T-cell (primary cell): ENCODE data around the gene CHST3. TPM values are rescaled to one million over a fixed set of nuclear protein-coding genes. Genes with fewer than 3 reads are reported as not detected.

Experiments used
- ATAC-seq, 4 experiments: fragments of 200-7000 bp in 3 of 4; fragments of 150-1000 bp in 1 of 4; cut with Tn5 transposase; replicated peaks in 1 of 4; 1 replicate in 3 of 4; 2 replicates in 1 of 4; pipeline ENCODE4 v1.10.0; 2021; ENCODE audit warnings: moderate library complexity in 3 of 4, mild to moderate bottlenecking in 2 of 4, moderate number of reproducible peaks in 1 of 4
- CTCF ChIA-PET, 2 donors: fragments of 300-600 bp; sonication (Branson Sonifier 250); formaldehyde crosslinking; loops; one replicate each; lab custom pipeline; 2022; ENCODE audit warnings: antibody characterized with exemption in 2 of 2; lab: Charles Lee
- POLR2A ChIA-PET, 2 donors: fragments of 300-600 bp; sonication (Branson Sonifier 250); formaldehyde crosslinking; loops; one replicate each; lab custom pipeline; 2022; ENCODE audit warnings: antibody characterized with exemption in 2 of 2; lab: Charles Lee
- DNase-seq, 35 experiments: peaks; one replicate each; pipeline versions ENCODE4 v3.0.0 to v3.0.0-alpha.2; 2013 to 2023
- H3K27ac ChIP-seq: one replicate; pipeline ENCODE4 v1.5.1; 2013; ENCODE audit warnings: low read length
- H3K27me3 ChIP-seq, 2 experiments: replicated peaks in 1 of 2; 1 replicate in 1 of 2; 2 replicates in 1 of 2; pipeline versions ENCODE4 v1.6.1 to v1.7.0; 2013; ENCODE audit warnings: low read length in 1 of 2, mixed read lengths in 1 of 2; ENCODE audit not compliant: control insufficient read depth in 2 of 2, insufficient read depth in 2 of 2; ENCODE audit errors: extremely low read depth in 1 of 2
- H3K36me3 ChIP-seq, 2 donors: 1 replicate in 1 of 2; 2 replicates in 1 of 2; pipeline versions ENCODE4 v1.6.1 to v1.7.0; 2013; ENCODE audit warnings: low read length in 1 of 2; ENCODE audit not compliant: control insufficient read depth in 2 of 2, insufficient read depth in 1 of 2; ENCODE audit errors: extremely low read depth in 1 of 2
- H3K4me1 ChIP-seq, 2 experiments: 1 replicate in 1 of 2; 2 replicates in 1 of 2; pipeline versions ENCODE4 v1.6.1 to v1.7.0; 2013; ENCODE audit warnings: low read length in 2 of 2, mixed read lengths in 1 of 2; ENCODE audit not compliant: insufficient read depth in 2 of 2, control insufficient read depth in 1 of 2; ENCODE audit errors: extremely low read depth in 1 of 2
- H3K4me3 ChIP-seq, 2 donors: 1 replicate in 1 of 2; 2 replicates in 1 of 2; pipeline versions ENCODE4 v1.5.1 to v1.7.0; 2013; ENCODE audit warnings: mild to moderate bottlenecking in 2 of 2, low read length in 1 of 2, moderate library complexity in 1 of 2; ENCODE audit not compliant: control insufficient read depth in 1 of 2; ENCODE audit errors: extremely low read depth in 1 of 2
- H3K9me3 ChIP-seq: 2 replicates; pipeline ENCODE4 v1.7.0; 2013
- H3K27ac Mint-ChIP-seq, 2 donors: one replicate each; pipeline ENCODE4 v1.8.0; 2020 to 2021; ENCODE audit warnings: mild to moderate bottlenecking in 2 of 2, mixed read lengths in 2 of 2
- H3K27me3 Mint-ChIP-seq, 2 donors: one replicate each; pipeline ENCODE4 v1.8.0; 2021 to 2022; ENCODE audit warnings: mixed read lengths in 2 of 2
- H3K36me3 Mint-ChIP-seq: one replicate; pipeline ENCODE4 v1.8.0; 2021; ENCODE audit warnings: mixed read lengths
- H3K4me1 Mint-ChIP-seq, 3 donors: one replicate each; pipeline ENCODE4 v1.8.0; 2020 to 2022; ENCODE audit warnings: mixed read lengths in 3 of 3, mild to moderate bottlenecking in 1 of 3
- H3K4me3 Mint-ChIP-seq, 3 donors: one replicate each; pipeline ENCODE4 v1.8.0; 2020 to 2022; ENCODE audit warnings: mild to moderate bottlenecking in 3 of 3, mixed read lengths in 3 of 3, moderate library complexity in 3 of 3
- H3K9me3 Mint-ChIP-seq, 3 donors: one replicate each; pipeline ENCODE4 v1.8.0; 2020 to 2022; ENCODE audit warnings: mixed read lengths in 3 of 3
- WGBS: methylation state at CpG from one replicate; pipeline ENCODE4 v1.1.5; 2013; ENCODE audit warnings: missing lambda C conversion rate; ENCODE audit not compliant: insufficient coverage; 5-methylcytosine and 5-hydroxymethylcytosine counted together
- total RNA-seq, 35 experiments: library from RNA in 6 of 35; stranded (reverse) in 6 of 35; fragments of 120-200 nt in 1 of 35; gene quantifications; one replicate each; pipeline versions ENCODE4 v1.2.1 to v1.2.4 and lab custom pipeline; 2013 to 2026

The CHST3 gene
- total RNA-seq, 5 donors from 2014 or later (not counting 1 experiment from before 2014, with no cell fraction given) = 0.09 to 0.10 (median 0.09) TPM; not detected in 2

DNA sequence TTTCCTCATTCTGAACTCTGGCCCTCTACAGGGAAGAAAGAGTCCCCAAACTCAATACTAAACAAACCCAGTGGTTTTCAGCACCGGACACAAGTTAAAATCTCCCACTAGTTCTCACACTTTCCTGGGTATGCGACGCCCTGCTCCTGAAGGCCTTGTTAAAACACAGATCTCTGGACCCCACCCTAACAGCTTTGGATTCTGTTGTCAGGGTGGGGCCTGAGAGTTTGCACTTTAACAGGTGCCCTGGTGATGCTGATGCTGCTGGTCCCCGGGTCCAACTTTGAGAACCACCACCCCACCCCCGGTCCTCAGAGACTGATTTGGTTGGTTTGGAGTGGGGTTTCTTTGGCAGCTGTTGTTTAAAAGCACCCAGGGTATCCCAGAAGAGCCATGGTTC lies 61.6 kb downstream of the CHST3 start:
- CTCF ChIA-PET = interaction anchor here in 1 of 2 donors (0.9 kb wide), 1 partner anchor 13 kb away, joined by 3 read pairs; no protein-coding TSS in a partner anchor
- Mint-ChIP-seq H3K4me1 (peaks cover 2 to 5% (median 4%) of the 10 kb centered on the region in 3 donors), H3K36me3 (no peaks in the 10 kb centered on the region), H3K9me3 (no peaks in the 10 kb centered on the region), H3K4me3 (no peak overlapping the region), H3K27me3 (peaks cover 3 to 8% of the 10 kb centered on the region in 2 donors), H3K27ac (no peak overlapping the region)
- DNase-seq = no peak
- no peaks in the 10 kb centered on the region for H3K36me3 ChIP-seq
- no CpG with 5 or more reads among the region's 5 CpGs for WGBS
- H3K27me3 ChIP-seq = peaks cover 0 to 23% of the 10 kb centered on the region in 2 experiments
- POLR2A ChIA-PET = no interaction called here
- no peaks in the 10 kb centered on the region for H3K4me1 ChIP-seq
- H3K9me3 ChIP-seq = no peaks in the 10 kb centered on the region
- no peak overlapping the region for H3K27ac ChIP-seq
- H3K4me3 ChIP-seq = no peak overlapping the region
- no peak for ATAC-seq

DNA sequence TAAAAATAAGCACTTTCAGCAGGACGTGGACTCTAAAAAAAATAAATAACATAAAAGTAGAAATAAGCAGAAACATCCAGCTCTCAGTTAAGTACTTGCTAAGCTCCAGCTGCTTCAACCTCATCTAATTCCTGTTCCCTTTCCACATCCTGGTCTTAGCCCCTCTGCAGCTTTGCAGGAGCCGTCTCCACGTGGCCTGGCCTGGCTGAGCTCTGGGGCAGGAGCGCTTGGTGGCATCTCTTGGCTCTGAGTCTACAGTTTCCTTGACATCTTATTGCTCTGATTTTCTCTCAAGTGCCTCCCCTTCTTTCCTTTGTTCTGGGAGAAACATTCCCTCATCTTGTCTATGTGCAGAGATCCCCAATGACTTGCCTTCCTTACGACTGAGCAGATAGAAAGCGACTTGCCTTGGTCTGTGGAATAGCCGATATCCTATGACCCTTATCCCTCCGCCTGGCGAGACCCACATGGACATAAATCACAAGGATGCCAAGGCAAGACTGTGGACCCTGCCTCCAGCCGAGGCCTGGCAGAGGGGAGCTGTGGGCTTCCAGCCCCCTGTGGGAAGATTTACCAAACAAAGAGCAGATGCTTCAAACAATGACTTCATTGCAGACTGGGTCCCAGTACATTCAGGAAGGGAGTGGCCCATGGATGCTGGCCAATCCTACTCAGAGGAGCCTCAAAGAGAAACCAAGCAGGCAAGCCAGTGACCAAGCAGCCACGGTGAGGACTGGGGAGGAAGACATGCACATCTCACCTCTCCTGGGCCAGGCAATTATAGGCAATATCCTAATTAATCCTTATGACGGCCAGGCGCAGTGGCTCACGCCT lies 62.3 kb downstream of the CHST3 start:
- peaks cover 3 to 10% of the 10 kb centered on the region in 2 donors for H3K27me3 Mint-ChIP-seq
- WGBS = 82% methylated on average over 13 of the region's 14 CpGs
- H3K27ac Mint-ChIP-seq = no peak overlapping the region
- Histone ChIP-seq H3K4me1 (no peaks in the 10 kb centered on the region), H3K27ac (no peak overlapping the region), H3K27me3 (peaks cover 0 to 29% of the 10 kb centered on the region in 2 experiments), H3K4me3 (no peak overlapping the region), H3K36me3 (no peaks in the 10 kb centered on the region), H3K9me3 (no peaks in the 10 kb centered on the region)
- H3K9me3 Mint-ChIP-seq = no peaks in the 10 kb centered on the region
- H3K4me1 Mint-ChIP-seq = no peaks in the 10 kb centered on the region
- H3K4me3 Mint-ChIP-seq = no peak overlapping the region
- ChIA-PET CTCF (no interaction called here), POLR2A (no interaction called here)
- DNase-seq (no peak), ATAC-seq (no peak)
- no peaks in the 10 kb centered on the region for H3K36me3 Mint-ChIP-seq

DNA sequence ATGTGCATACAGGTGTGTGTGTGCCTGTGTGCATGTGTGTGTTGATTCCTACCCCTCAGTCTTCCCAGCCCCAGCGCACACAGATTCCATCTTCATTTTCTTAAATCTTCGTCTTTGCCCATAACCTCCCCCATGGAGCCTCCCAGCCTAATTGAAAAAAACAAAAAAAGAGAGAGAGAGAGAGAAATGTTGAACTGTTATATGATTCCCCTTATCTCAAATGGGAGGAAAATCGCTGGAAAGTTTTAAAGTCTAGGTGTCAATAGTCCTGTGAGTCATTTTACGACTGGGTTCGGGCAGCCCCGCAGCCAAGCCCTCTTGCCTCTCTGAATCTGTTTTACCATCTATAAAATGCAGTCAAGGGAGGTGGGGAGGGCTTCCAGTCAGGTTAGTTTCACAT lies 63.3 kb downstream of the CHST3 start:
- Histone ChIP-seq H3K27ac (no peak overlapping the region), H3K27me3 (peaks cover 0 to 35% of the 10 kb centered on the region in 2 experiments), H3K4me1 (no peaks in the 10 kb centered on the region), H3K9me3 (no peaks in the 10 kb centered on the region), H3K4me3 (no peak overlapping the region), H3K36me3 (no peaks in the 10 kb centered on the region)
- ATAC-seq = no peak
- no peaks in the 10 kb centered on the region for H3K9me3 Mint-ChIP-seq
- H3K4me1 Mint-ChIP-seq = no peaks in the 10 kb centered on the region
- H3K27ac Mint-ChIP-seq = no peak overlapping the region
- no peak for DNase-seq
- ChIA-PET CTCF (no interaction called here), POLR2A (no interaction called here)
- H3K36me3 Mint-ChIP-seq = no peaks in the 10 kb centered on the region
- no peak overlapping the region for H3K4me3 Mint-ChIP-seq
- no CpG with 5 or more reads among the region's 6 CpGs for WGBS
- H3K27me3 Mint-ChIP-seq = peaks cover 3 to 15% of the 10 kb centered on the region in 2 donors

DNA sequence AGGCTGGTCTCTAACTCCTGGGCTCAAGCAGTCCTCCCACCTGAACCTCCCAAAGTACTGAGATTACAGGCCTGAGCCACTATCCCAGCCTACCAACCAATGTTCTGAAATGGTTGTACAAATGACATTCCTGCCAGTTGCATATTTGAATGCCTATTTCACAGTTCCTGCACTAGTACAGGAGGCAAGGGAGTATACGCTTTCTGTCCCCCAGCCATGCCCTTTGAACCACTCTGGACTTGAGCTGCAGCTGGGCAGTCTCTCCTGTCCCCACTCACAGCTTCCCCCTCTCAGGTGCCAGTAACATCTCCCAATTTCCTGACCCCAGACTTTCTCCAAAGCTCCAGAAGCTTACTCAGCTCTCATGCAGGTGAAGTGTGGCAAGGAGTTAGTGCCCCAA lies 65.2 kb downstream of the CHST3 start:
- H3K36me3 Mint-ChIP-seq = no peaks in the 10 kb centered on the region
- no peaks in the 10 kb centered on the region for H3K4me1 ChIP-seq
- H3K4me1 Mint-ChIP-seq = no peaks in the 10 kb centered on the region
- H3K27ac ChIP-seq = no peak overlapping the region
- POLR2A ChIA-PET = no interaction called here
- no peaks in the 10 kb centered on the region for H3K9me3 Mint-ChIP-seq
- DNase-seq (no peak), ATAC-seq (no peak)
- H3K27ac Mint-ChIP-seq = no peak overlapping the region
- H3K9me3 ChIP-seq = no peaks in the 10 kb centered on the region
- H3K4me3 ChIP-seq = no peak overlapping the region
- CTCF ChIA-PET = no interaction called here
- H3K4me3 Mint-ChIP-seq = no peak overlapping the region
- WGBS = 75% methylated on average over 1 of the region's 1 CpG
- peaks cover 0 to 34% of the 10 kb centered on the region in 2 experiments for H3K27me3 ChIP-seq
- no peaks in the 10 kb centered on the region for H3K36me3 ChIP-seq
- H3K27me3 Mint-ChIP-seq = peaks cover 3 to 15% of the 10 kb centered on the region in 2 donors

DNA sequence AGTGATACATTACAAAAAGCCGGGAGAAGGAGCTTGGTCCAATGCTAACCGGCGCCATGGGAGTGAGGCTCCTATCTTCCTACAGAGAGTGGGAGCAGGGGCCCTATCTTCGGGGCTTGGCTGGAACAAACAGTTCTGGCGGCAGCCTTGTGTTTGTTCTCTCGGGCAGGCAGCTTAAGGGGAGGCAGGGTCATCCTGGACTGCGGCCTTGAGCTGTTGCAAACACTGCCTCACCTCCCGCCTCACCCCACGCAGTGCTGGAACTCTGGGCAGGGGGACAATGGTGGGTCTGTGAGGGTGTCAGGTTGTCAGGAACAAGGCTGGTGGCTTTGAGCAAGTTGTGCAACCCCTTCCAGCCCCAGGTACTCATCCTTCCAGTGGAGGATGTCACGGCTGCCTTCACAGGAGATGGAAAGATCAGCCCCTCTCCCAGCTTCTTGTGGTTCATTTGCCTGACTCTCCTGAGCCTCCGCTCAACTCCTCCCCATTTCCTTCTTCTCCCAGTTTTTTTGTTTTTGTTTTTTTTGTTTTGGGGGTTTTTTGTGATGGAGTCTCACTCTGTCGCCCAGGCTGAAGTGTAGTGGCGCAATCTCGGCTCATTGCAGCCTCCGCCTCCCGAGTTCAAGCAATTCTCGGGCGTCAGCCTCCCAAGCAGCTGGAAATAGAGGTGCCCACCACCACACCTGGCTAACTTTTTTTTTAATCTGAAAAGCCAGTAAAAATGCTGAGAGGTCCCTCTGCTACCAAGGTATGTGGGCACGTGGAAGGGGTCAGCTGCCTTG lies 66.8 kb downstream of the CHST3 start:
- WGBS = 83% methylated on average over 14 of the region's 19 CpGs
- Histone ChIP-seq H3K36me3 (no peaks in the 10 kb centered on the region), H3K4me3 (no peak overlapping the region), H3K27ac (no peak overlapping the region), H3K27me3 (peaks cover 0 to 39% of the 10 kb centered on the region in 2 experiments), H3K9me3 (no peaks in the 10 kb centered on the region), H3K4me1 (no peaks in the 10 kb centered on the region)
- DNase-seq (no peak), ATAC-seq (no peak)
- Mint-ChIP-seq H3K27me3 (peaks cover 3 to 13% of the 10 kb centered on the region in 2 donors), H3K27ac (no peak overlapping the region), H3K4me3 (no peak overlapping the region), H3K36me3 (no peaks in the 10 kb centered on the region), H3K4me1 (no peaks in the 10 kb centered on the region), H3K9me3 (no peaks in the 10 kb centered on the region)
- ChIA-PET CTCF (no interaction called here), POLR2A (no interaction called here)

DNA sequence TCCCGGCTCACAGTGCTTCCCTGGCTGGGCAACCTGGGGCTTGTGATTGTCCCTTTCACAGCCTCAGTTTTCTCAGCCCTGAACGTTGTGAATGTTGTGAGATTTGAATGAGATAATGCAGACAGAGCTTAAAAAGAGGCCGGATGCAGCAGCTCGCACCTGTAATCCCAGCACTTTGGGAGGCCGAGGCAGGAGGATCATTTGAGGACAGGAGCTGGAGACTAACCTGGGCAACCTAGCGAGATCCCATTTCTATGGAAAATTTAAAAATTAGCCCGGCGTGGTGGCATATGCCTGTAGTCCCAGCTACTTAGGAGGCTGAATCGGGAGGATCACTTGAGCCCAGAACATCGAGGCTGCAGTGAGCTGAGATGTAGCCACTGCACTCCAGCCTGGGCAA lies 67.5 kb downstream of the CHST3 start:
- ATAC-seq = no peak
- 86% methylated on average over 9 of the region's 10 CpGs for WGBS
- no peak for DNase-seq
- no peaks in the 10 kb centered on the region for H3K4me1 ChIP-seq
- Mint-ChIP-seq H3K9me3 (no peaks in the 10 kb centered on the region), H3K27ac (no peak overlapping the region), H3K36me3 (no peaks in the 10 kb centered on the region), H3K27me3 (peaks cover 3 to 13% of the 10 kb centered on the region in 2 donors), H3K4me1 (no peaks in the 10 kb centered on the region), H3K4me3 (no peak overlapping the region)
- H3K27me3 ChIP-seq = peaks cover 0 to 38% of the 10 kb centered on the region in 2 experiments
- H3K4me3 ChIP-seq = no peak overlapping the region
- H3K9me3 ChIP-seq = no peaks in the 10 kb centered on the region
- no peak overlapping the region for H3K27ac ChIP-seq
- H3K36me3 ChIP-seq = no peaks in the 10 kb centered on the region
- POLR2A ChIA-PET = no interaction called here
- CTCF ChIA-PET = interaction anchor here in 1 of 2 donors (0.6 kb wide), 2 partner anchors 17 to 95 kb away, joined by 3 read pairs; no protein-coding TSS in a partner anchor
